ENCODE data around the gene WASF3.

GRCh38 chr13:26621731-26622401, 64.4 kb downstream of the WASF3 start:
- no peak for TF ChIP-seq CTCF (IDR thresholded peaks at IDR 0.05; ENCODE audit: low read depth, low read length)
- TF ChIP-seq EZH2phosphoT487 (IDR thresholded peaks at IDR 0.05; ENCODE audit: low read depth) = no peak
